Measurements from ENCODE around the gene LRP5.

LRP5 gene

GRCh38 chr11:68337399-68337835 is 25.0 kb downstream of the LRP5 start:
- no peak for TF ChIP-seq EZH2phosphoT487 (IDR thresholded peaks at IDR 0.05; ENCODE audit: borderline replicate concordance, low read length)
- TF ChIP-seq CTCF (IDR thresholded peaks at IDR 0.05; ENCODE audit: low read depth, low read length, poor library complexity, severe bottlenecking) = no peak
- Histone ChIP-seq H3K79me2 (ENCODE audit: control insufficient read depth, low read length) (no peaks in the 10 kb centered on the region), H4K20me1 (ENCODE audit: control insufficient read depth, insufficient read depth, low read depth, low read length) (no peaks in the 10 kb centered on the region), H3K4me3 (ENCODE audit: low read length) (no peak overlapping the region), H3K4me1 (ENCODE audit: control insufficient read depth, low read length) (no peaks in the 10 kb centered on the region), H3F3A (ENCODE audit: control insufficient read depth, insufficient read depth) (no peaks in the 10 kb centered on the region), H3K9me3 (ENCODE audit: control insufficient read depth, insufficient read depth, low read length) (no peaks in the 10 kb centered on the region), H3K27me3 (ENCODE audit: control insufficient read depth, low read length) (no peaks in the 10 kb centered on the region), H3K4me2 (ENCODE audit: low read length) (no peak overlapping the region), H3K36me3 (ENCODE audit: control insufficient read depth, low read length) (no peaks in the 10 kb centered on the region), H3K27ac (ENCODE audit: low read depth, low read length) (no peak overlapping the region), H3K9me2 (replicated peaks; ENCODE audit: control insufficient read depth, low read length) (no peaks in the 10 kb centered on the region)

- H3K4me1 ChIP-seq (ENCODE audit: control insufficient read depth, low read length) = no peaks in the 10 kb centered on the region
- H3F3A ChIP-seq (ENCODE audit: control insufficient read depth, insufficient read depth) = no peaks in the 10 kb centered on the region
- H4K20me1 ChIP-seq (ENCODE audit: control insufficient read depth, insufficient read depth, low read depth, low read length) = no peaks in the 10 kb centered on the region
- no peak overlapping the region for H3K4me3 ChIP-seq (ENCODE audit: low read length)
- no peak overlapping the region for H3K4me2 ChIP-seq (ENCODE audit: low read length)
- H3K79me2 ChIP-seq (ENCODE audit: control insufficient read depth, low read length) = no peaks in the 10 kb centered on the region
- no peaks in the 10 kb centered on the region for H3K9me2 ChIP-seq (replicated peaks; ENCODE audit: control insufficient read depth, low read length)
- no peaks in the 10 kb centered on the region for H3K36me3 ChIP-seq (ENCODE audit: control insufficient read depth, low read length)
- TF ChIP-seq EZH2phosphoT487 (IDR thresholded peaks at IDR 0.05; ENCODE audit: borderline replicate concordance, low read length) = no peak
- no peak for TF ChIP-seq CTCF (IDR thresholded peaks at IDR 0.05; ENCODE audit: low read depth, low read length, poor library complexity, severe bottlenecking)
- H3K27me3 ChIP-seq (ENCODE audit: control insufficient read depth, low read length) = no peaks in the 10 kb centered on the region
- H3K9me3 ChIP-seq (ENCODE audit: control insufficient read depth, insufficient read depth, low read length) = no peaks in the 10 kb centered on the region
- H3K27ac ChIP-seq (ENCODE audit: low read depth, low read length) = no peak overlapping the region
These were observed 25.8 kb downstream of the LRP5 start for GRCh38 chr11:68338051-68338780.

GRCh38 chr11:68340003-68340767 is 27.8 kb downstream of the LRP5 start:
- Histone ChIP-seq H3F3A (ENCODE audit: control insufficient read depth, insufficient read depth) (no peaks in the 10 kb centered on the region), H3K4me1 (ENCODE audit: control insufficient read depth, low read length) (no peaks in the 10 kb centered on the region), H3K4me2 (ENCODE audit: low read length) (no peak overlapping the region), H3K9me3 (ENCODE audit: control insufficient read depth, insufficient read depth, low read length) (no peaks in the 10 kb centered on the region), H3K79me2 (ENCODE audit: control insufficient read depth, low read length) (no peaks in the 10 kb centered on the region), H3K27ac (ENCODE audit: low read depth, low read length) (no peak overlapping the region), H4K20me1 (ENCODE audit: control insufficient read depth, insufficient read depth, low read depth, low read length) (no peaks in the 10 kb centered on the region), H3K9me2 (replicated peaks; ENCODE audit: control insufficient read depth, low read length) (no peaks in the 10 kb centered on the region), H3K36me3 (ENCODE audit: control insufficient read depth, low read length) (no peaks in the 10 kb centered on the region), H3K27me3 (ENCODE audit: control insufficient read depth, low read length) (no peaks in the 10 kb centered on the region), H3K4me3 (ENCODE audit: low read length) (no peak overlapping the region)
- TF ChIP-seq EZH2phosphoT487 (IDR thresholded peaks at IDR 0.05; ENCODE audit: borderline replicate concordance, low read length) (no peak), CTCF (IDR thresholded peaks at IDR 0.05; ENCODE audit: low read depth, low read length, poor library complexity, severe bottlenecking) (no peak)
